ENCODE data around the gene VAMP1. TPM values are rescaled to one million over a fixed set of nuclear protein-coding genes. Genes with fewer than 3 reads are reported as not detected.

VAMP1 gene
- total and polyA plus RNA-seq, 2 experiments from 2014 or later = 13.9 to 16.1 TPM

DNA sequence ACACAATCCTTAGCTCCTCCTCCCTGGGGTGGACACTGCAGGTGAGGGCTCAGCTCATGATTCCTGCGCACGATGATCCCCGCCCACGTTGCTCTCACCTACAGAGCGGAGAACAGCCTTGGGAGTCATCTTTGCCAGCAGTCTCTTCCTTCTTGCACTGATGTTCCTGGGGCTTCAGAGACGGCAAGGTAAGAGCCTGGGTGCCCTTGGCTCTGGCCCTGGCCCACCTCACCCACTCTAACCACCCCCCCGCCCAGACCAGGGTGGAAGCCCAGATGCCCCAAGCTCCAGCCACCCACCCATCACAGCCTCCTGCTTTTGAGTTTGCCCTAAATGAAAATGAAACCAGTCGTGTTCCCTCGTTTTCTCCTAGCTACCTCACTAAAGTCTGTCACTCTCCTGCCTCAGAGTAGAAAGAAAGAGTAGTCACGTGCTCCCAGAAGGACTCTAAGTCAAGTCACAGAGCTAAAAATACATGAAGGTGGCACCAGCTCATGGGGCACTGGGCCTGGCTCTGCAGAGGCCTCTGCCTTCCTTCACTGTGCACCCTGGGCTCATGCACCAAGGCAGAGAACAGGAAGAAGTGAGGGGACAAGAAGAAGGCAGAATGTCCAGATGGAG lies 9.6 kb downstream of the VAMP1 start (continued):
- TF ChIP-seq, protein P1, sequence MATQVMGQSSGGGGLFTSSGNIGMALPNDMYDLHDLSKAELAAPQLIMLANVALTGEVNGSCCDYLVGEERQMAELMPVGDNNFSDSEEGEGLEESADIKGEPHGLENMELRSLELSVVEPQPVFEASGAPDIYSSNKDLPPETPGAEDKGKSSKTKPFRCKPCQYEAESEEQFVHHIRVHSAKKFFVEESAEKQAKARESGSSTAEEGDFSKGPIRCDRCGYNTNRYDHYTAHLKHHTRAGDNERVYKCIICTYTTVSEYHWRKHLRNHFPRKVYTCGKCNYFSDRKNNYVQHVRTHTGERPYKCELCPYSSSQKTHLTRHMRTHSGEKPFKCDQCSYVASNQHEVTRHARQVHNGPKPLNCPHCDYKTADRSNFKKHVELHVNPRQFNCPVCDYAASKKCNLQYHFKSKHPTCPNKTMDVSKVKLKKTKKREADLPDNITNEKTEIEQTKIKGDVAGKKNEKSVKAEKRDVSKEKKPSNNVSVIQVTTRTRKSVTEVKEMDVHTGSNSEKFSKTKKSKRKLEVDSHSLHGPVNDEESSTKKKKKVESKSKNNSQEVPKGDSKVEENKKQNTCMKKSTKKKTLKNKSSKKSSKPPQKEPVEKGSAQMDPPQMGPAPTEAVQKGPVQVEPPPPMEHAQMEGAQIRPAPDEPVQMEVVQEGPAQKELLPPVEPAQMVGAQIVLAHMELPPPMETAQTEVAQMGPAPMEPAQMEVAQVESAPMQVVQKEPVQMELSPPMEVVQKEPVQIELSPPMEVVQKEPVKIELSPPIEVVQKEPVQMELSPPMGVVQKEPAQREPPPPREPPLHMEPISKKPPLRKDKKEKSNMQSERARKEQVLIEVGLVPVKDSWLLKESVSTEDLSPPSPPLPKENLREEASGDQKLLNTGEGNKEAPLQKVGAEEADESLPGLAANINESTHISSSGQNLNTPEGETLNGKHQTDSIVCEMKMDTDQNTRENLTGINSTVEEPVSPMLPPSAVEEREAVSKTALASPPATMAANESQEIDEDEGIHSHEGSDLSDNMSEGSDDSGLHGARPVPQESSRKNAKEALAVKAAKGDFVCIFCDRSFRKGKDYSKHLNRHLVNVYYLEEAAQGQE (IDR thresholded peaks at IDR 0.05; ENCODE audit: unreplicated experiment) = no peak
- no peak for TF ChIP-seq POLR2AphosphoS5 (IDR thresholded peaks at IDR 0.05; ENCODE audit: low read depth)
- no peak for TF ChIP-seq ZNF331 (CRISPR knock-in tag; IDR thresholded peaks at IDR 0.05; ENCODE audit: low read depth)
- TF ChIP-seq, protein P2, sequence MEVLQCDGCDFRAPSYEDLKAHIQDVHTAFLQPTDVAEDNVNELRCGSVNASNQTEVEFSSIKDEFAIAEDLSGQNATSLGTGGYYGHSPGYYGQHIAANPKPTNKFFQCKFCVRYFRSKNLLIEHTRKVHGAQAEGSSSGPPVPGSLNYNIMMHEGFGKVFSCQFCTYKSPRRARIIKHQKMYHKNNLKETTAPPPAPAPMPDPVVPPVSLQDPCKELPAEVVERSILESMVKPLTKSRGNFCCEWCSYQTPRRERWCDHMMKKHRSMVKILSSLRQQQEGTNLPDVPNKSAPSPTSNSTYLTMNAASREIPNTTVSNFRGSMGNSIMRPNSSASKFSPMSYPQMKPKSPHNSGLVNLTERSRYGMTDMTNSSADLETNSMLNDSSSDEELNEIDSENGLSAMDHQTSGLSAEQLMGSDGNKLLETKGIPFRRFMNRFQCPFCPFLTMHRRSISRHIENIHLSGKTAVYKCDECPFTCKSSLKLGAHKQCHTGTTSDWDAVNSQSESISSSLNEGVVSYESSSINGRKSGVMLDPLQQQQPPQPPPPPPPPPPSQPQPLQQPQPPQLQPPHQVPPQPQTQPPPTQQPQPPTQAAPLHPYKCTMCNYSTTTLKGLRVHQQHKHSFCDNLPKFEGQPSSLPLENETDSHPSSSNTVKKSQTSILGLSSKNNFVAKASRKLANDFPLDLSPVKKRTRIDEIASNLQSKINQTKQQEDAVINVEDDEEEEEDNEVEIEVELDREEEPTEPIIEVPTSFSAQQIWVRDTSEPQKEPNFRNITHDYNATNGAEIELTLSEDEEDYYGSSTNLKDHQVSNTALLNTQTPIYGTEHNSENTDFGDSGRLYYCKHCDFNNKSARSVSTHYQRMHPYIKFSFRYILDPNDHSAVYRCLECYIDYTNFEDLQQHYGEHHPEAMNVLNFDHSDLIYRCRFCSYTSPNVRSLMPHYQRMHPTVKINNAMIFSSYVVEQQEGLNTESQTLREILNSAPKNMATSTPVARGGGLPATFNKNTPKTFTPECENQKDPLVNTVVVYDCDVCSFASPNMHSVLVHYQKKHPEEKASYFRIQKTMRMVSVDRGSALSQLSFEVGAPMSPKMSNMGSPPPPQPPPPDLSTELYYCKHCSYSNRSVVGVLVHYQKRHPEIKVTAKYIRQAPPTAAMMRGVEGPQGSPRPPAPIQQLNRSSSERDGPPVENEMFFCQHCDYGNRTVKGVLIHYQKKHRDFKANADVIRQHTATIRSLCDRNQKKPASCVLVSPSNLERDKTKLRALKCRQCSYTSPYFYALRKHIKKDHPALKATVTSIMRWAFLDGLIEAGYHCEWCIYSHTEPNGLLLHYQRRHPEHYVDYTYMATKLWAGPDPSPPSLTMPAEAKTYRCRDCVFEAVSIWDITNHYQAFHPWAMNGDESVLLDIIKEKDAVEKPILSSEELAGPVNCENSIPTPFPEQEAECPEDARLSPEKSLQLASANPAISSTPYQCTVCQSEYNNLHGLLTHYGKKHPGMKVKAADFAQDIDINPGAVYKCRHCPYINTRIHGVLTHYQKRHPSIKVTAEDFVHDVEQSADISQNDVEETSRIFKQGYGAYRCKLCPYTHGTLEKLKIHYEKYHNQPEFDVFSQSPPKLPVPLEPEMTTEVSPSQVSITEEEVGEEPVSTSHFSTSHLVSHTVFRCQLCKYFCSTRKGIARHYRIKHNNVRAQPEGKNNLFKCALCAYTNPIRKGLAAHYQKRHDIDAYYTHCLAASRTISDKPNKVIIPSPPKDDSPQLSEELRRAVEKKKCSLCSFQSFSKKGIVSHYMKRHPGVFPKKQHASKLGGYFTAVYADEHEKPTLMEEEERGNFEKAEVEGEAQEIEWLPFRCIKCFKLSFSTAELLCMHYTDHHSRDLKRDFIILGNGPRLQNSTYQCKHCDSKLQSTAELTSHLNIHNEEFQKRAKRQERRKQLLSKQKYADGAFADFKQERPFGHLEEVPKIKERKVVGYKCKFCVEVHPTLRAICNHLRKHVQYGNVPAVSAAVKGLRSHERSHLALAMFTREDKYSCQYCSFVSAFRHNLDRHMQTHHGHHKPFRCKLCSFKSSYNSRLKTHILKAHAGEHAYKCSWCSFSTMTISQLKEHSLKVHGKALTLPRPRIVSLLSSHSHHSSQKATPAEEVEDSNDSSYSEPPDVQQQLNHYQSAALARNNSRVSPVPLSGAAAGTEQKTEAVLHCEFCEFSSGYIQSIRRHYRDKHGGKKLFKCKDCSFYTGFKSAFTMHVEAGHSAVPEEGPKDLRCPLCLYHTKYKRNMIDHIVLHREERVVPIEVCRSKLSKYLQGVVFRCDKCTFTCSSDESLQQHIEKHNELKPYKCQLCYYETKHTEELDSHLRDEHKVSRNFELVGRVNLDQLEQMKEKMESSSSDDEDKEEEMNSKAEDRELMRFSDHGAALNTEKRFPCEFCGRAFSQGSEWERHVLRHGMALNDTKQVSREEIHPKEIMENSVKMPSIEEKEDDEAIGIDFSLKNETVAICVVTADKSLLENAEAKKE (CRISPR knock-in tag; IDR thresholded peaks at IDR 0.05) = no peak
- no peak for TF ChIP-seq CREB1 (CRISPR knock-in tag; IDR thresholded peaks at IDR 0.05; ENCODE audit: low read depth)

DNA sequence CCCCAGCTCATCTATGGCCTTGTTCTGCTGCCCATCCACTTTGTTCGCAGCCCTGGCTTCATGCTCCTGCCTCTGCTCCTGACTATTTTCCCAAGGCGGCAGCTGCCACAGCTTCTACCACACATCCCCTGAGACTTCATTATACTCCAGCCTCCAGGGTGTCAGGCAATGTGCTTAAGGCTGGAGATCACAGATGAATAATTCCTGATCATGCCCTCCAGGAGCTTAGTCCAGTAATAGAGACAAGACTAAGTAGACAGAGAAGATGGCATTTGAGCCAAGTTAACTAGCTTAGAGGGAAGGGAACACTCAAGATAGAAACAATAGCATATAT lies 11.5 kb downstream of the VAMP1 start:
- Histone ChIP-seq H3K4me2 (no peak overlapping the region), H3K4me3 (no peak overlapping the region), H3K9me2 (ENCODE audit: insufficient read depth) (no peaks in the 10 kb centered on the region), H3K36me3 (ENCODE audit: insufficient read depth) (peaks cover under 1% of the 10 kb centered on the region; the same call in 1 of the 2 replicates), H3K4me1 (ENCODE audit: insufficient read depth) (no peaks in the 10 kb centered on the region), H2AFZ (no peak overlapping the region), H3F3A (replicated peaks; ENCODE audit: low read depth) (no peaks in the 10 kb centered on the region), H3K79me2 (replicated peaks; ENCODE audit: insufficient read depth) (no peaks in the 10 kb centered on the region), H4K20me1 (replicated peaks; ENCODE audit: insufficient read depth) (no peaks in the 10 kb centered on the region), H3K27me3 (ENCODE audit: insufficient read depth) (no peaks in the 10 kb centered on the region), H3K27ac (ENCODE audit: low read depth) (no peak overlapping the region)
- H3K36me3 Mint-ChIP-seq (ENCODE audit: low read depth) = peaks cover 35% of the 10 kb centered on the region
- peaks cover 8% of the 10 kb centered on the region for H3K27me3 Mint-ChIP-seq (ENCODE audit: insufficient read depth, low read depth, poor library complexity)
- H3K27ac Mint-ChIP-seq = no peak overlapping the region
- no peaks in the 10 kb centered on the region for H3K4me1 Mint-ChIP-seq
- DNase-seq (ENCODE audit: low spot score) = no peak
- TF ChIP-seq EZH2 (IDR thresholded peaks at IDR 0.05; ENCODE audit: low read depth, unreplicated experiment) = no peak
- H3K4me3 Mint-ChIP-seq = no peak overlapping the region
- no peak for ATAC-seq
- H3K9me3 Mint-ChIP-seq = no peaks in the 10 kb centered on the region

Measured in GM23338 (cell line).